OCI-LY3 (cell line): ENCODE measurements around the gene YWHAQ.

Experiments
- CTCF ChIP-seq: fragments of 200-600, 300-600 bp; sonication (generic); IDR thresholded peaks from 2 replicates; pipeline ENCODE4 v1.5.1; 2014; ENCODE audit warnings: antibody characterized with exemption, low read length, low read depth
- EZH2phosphoT487 ChIP-seq: fragments of 200-600 bp; shearing (Covaris generic); IDR thresholded peaks from 2 replicates; pipeline ENCODE4 v1.6.1; 2018; ENCODE audit warnings: antibody characterized with exemption, mixed run types, low read depth

- TF ChIP-seq CTCF, result no peak
- no peak for TF ChIP-seq EZH2phosphoT487
Measured at GRCh38 chr2:9535177-9535576, 95.6 kb downstream of the YWHAQ start.
